ENCODE data around the gene DSCAML1.

Gene DSCAML1

DNA sequence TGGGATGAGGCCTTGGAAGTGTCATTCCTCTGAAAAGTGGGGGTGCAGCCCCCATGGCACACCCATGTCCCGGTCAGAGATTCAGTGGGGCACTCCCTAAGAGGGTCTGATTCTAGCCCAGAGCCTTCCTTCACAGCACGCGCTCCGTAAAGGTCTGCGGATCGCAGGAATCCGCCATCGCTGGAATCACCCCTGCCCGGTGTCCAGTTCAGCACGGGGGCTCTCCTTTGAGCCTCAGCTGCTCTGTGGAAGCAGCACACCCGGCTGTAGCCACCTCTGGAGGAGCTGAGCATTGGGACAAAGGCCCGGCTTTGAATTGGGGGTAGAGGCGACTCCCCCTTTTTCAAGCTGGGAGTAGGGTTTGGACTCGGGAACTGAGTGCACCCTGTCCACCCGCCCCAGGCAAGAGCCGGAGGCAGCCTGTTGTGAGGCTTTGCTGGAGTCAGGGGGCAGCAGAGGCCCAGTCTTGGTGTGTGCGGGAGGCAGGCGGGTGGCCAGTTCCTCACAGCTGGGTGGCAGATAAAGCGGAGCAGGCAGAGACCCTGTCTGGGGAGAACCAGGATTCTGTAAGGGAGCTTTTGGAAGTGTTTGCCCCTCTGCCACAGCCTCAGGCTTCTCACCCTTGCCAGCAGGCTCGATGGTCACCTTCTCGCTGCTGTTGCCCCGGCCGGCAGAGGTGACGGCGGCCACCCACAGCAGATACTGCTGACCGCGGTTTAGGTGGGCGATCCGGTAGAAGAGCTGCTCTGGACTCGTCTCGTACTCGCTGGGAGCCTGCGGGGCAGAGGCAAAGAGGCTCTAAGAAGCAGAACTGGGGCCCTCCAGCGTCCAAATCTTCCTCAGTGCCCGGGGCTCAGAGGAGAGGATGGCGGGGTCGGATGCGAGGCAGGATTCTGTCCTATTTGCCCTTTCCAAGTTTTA lies 353.5 kb downstream of the DSCAML1 start:
- DNase-seq (ENCODE audit: low spot score): no peak

DNA sequence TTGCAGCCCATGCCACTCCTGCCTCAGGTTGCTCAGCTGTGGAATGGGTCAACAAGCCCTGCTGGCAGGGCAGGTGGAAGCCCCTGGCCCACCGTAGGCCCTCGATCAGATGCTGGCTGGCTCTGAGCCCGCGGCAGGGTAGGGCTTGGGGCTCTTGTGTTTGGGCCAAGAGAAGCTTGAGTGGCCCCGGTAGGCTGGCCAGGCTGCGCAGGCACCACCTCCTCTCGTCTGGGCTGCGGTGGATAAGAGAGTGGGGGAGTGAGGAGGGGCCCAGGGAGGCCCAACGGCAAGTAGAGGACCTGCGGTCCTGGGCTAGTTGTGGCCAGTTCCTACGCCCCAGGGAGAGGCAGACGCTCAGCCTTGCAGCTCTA lies 354.2 kb downstream of the DSCAML1 start:
- DNase-seq (ENCODE audit: low spot score): no peak

- no peak for DNase-seq (ENCODE audit: low spot score)
Observed at GRCh38 chr11:117442049-117442868, 354.8 kb downstream of the DSCAML1 start.

DNA sequence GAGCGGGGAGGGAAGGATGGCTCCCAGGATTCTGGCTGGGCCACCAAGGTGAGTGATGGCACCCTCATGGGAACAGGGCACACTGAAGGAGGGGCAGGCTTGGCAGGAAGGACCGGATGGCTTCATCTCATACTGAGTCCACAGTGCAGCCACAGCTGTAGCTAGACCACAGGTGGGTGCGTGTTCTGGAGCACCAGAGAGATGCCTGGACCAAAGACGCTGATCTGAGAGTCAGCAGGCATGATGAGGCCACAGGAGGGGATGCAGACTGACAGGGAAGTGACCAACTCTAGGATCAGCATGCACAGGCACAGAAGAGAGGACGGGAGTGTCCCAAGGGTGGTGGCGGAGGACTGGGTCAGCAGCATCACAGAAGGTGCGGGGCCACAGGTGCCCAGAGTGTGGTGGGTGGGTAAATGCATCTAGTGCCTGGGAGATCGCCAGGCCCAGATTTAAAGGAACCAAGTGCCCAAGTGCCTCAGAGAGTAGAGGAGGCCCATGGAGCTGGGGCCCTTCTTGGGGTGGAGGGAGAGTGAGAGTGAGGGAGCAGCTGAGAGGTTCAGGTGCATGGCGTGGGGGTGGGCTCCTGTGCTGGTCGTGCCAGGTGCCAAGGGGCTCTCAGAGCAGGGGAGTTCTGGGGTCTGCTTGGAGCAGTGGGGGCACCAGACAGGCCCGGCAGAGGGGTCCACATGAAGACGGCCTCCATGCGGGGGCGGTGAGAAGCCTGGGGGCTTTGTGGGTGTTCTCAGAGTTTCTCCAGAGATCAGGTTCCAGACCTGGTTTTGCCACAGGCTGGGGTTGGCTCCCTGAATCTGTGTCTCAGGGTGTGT lies 355.7 kb downstream of the DSCAML1 start:
- no peak for DNase-seq (ENCODE audit: low spot score)

GRCh38 chr11:117440258-117440657 lies 356.8 kb downstream of the DSCAML1 start:
- no peak for DNase-seq (ENCODE audit: low spot score)

DNA sequence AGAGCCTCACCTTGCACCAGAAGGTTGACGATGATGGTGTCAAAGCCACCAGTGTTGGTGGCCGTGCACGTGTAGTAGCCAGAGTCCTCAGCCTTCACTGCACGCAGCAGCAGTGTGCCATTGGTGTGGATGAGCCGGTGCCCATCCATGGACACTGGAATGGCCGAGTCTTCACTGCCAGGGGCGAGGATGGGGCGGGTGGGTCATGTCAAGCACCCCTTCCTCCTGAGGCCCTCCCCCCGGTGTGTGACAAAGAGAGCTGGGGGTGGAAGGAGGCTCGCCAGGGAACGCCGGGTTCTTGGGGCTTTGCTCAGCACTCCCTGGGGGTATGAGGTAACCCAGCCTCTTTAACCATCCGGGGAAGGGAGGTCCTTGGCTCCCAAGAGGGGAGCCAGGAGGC lies 357.8 kb downstream of the DSCAML1 start:
- no peak for DNase-seq (ENCODE audit: low spot score)

GRCh38 chr11:117438371-117439000 lies 358.5 kb downstream of the DSCAML1 start:
- DNase-seq (ENCODE audit: low spot score): no peak

- DNase-seq (ENCODE audit: low spot score): no peak
Observed at GRCh38 chr11:117437791-117438130, 359.3 kb downstream of the DSCAML1 start.

DNA sequence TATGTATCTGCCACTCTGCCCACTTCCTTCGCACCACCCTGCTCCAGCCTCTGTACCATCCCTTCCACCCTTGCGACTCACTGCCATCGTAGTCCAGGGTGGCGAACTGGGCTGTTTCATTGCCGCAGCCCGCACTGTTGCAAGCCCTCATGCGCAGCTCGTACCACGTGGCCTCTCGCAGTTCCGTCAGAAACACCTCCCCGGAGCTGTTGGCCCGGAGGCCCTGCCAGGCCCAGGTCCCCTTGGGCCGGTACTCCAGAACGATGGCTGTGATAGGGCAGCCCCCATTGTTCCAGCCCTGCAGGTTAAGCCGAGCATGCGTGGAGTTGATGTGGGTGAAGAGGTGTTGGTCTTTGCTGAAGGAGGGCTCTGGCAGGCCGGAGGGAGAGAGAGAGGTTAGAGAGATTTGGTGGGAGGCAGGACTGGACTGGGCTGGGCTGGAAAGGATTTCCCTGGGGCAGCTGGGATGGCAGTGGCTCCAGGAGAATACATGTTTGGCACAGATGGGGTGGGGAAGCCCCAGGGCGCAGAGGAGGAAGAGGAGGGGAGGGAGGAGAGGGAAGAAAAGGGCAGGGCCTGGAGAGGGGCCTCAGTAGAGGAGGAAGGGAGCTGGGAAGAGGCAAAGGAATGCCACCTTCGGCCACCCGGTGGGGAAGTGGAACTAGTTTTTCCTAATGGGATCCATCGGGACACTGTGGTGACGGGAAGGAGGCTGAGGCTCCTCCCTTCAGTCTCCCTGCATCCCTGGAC lies 359.8 kb downstream of the DSCAML1 start:
- no peak for DNase-seq (ENCODE audit: low spot score)

DNA sequence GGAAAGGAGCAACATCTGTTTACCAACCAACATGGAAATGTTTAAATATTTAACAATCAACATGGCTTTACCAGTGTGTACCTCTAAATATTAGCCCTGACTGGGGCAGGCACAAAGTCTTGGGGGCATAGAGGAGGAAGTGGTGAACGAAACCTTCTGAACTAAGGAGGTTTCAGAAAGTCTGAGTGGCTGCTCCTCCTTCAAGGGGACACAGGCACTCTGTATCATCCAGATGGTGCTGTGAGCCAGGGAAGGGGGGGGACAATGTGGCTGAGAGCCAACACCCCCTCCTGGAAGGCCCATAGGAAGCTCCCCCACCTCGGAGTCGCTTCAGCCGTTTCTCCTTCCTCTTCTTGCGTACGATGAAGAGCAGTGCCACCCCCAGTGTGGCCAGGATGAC lies 361.7 kb downstream of the DSCAML1 start:
- DNase-seq (ENCODE audit: low spot score): no peak

DNA sequence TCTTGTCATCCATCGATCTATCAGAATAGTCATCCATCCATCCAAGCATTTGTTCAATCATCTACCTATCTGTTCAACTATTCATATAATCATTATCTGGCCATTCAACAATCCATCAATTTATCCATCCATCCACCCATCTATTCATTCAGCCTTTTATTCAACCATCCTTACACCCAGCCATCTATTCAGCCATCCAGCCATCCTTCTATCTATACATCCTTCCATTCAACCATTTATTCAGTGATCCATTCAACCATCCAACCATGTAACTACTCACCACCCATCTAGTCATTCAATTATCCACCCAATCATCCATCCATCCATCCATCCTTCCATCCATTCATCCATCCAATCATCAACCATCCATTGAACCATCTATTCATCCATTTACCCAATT lies 362.5 kb downstream of the DSCAML1 start:
- no peak for DNase-seq (ENCODE audit: low spot score)

- DNase-seq (ENCODE audit: low spot score): no peak
Observed at GRCh38 chr11:117433717-117434116, 363.3 kb downstream of the DSCAML1 start.

GRCh38 chr11:117431436-117431835 lies 365.6 kb downstream of the DSCAML1 start:
- DNase-seq (ENCODE audit: low spot score): no peak

GRCh38 chr11:117430293-117430955 lies 366.6 kb downstream of the DSCAML1 start:
- no peak for DNase-seq (ENCODE audit: low spot score)

- DNase-seq (ENCODE audit: low spot score): no peak
Observed at GRCh38 chr11:117428856-117429229, 368.2 kb downstream of the DSCAML1 start.

- DNase-seq (ENCODE audit: low spot score): no peak
Observed at GRCh38 chr11:117428186-117428855, 368.7 kb downstream of the DSCAML1 start.

DNA sequence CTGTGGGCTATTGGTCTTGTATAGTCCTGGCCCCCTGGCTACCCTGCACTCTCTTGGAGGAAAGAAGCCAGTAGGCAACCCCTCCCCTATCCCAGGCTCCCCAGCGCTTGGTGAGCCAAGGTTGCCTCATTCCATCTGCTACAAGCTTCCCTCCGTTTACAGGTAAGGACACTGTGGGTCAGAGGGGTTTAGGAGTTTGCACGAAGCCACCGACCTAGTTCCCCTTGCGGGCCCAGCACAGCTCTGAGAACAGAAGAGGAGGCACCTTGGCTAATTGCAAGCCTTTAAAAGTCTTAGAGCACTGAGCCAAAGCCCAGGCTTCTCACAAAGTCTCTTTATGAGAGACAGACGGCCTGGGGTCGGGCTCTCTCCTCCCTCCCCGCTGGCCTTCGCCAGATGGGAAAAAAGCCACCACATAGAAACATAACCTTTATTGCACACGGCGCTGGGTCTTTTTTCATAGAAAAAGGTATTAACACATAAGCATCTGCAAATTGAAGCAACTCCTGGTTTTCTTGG lies 369.6 kb downstream of the DSCAML1 start:
- no peak for DNase-seq (ENCODE audit: low spot score)

DNA sequence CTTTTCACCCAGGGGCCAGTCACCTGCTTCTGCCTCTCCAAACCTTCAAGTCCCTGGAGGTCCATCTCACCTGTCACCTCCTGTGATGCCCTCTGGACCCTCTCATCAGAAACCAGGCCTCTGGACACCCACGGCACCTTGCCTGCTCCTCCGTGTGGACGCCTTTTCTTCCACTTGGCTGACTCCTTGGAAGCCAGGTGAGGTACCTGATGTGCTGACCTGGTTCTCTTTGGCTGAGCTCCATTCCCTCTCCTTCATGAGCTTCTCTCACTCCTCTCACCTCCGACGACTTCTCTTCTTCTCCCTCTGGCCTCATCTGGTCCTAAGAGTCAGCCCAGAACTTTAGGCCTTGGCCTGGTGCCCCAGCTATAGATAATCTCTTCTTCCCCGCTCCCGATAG lies 370.1 kb downstream of the DSCAML1 start:
- DNase-seq (ENCODE audit: low spot score): no peak

DNA sequence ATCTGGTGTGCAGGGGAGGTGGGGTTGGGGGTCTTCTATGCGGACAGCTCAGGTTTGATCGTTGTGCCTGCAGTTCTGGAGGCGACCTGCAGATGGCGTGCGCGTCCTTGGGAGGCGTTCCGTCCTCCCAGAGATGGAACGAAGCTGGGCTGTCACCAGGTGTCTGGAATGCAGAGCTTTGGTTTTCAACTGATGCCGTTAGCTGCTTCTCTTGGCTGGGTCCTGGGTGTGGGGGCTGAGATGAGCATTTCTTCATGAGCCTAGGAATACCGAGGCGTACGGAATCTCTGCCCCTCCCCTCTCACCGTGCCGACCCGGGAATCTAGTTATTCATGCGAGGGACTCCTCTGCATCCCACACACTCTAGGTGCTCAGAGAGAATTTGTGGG lies 370.7 kb downstream of the DSCAML1 start:
- DNase-seq (ENCODE audit: low spot score): peak; percentile 69

Measured in NAMALWA (cell line).